Stimulated activated CD8-positive, alpha-beta memory T cell treated with anti-CD3 and anti-CD28 coated beads, Interleukin-4, amount 100 ng/mL, for 24 hours (primary cell): ENCODE measurements around the gene FIP1L1.

Experiments used
- DNase-seq: peaks from one replicate; pipeline ENCODE4 v3.0.0-alpha.2; 2020; ENCODE audit warnings: low read depth

Gene FIP1L1

DNA sequence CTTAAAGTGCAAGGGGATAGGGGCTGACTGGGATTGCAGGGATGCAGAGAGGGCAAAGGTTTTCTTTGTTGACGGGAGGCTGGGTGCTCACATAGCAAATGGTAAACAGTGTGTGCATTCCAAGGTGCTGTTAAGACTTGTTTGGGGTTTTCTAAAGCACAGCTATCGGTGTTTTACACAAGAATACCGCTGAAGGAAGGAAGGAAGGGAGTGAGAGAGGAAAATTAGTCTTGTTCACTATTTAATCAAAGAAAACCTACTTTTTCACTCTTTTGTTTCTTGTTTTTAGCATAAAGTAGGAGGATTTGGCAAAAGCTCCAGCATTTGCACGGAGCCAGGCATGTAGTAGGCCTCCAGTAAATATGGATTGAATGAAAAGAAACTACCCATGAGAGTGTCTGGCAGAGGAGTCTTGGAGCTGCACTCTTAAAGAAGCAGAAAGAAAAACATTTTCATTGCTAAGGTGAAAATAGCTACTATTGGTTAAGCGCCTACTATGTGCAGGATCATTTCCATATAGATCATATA, 99.7 kb downstream of the FIP1L1 start:
- DNase-seq = no peak

DNA sequence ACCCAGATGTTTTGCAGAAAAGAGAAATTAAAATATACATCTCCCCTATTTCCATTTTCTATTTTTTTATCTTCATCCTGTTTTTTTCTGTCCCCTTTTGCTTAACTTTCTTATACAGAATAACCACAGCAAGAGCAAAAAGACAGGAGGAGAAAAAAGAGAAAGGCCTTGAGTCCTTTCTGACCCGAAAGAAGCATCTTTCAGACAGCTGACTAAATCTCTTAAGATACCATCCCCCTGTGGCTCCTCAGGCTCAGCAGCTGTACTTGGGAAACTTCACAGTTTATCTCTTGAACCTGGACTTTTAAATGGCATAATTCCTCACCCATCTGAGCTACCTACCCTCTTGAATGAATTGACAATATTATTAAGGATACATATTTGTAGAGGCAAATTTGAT, 100.2 kb downstream of the FIP1L1 start:
- DNase-seq = no peak

GRCh38 chr4:53478671-53479456, 101.4 kb downstream of the FIP1L1 start:
- DNase-seq = no peak

DNA sequence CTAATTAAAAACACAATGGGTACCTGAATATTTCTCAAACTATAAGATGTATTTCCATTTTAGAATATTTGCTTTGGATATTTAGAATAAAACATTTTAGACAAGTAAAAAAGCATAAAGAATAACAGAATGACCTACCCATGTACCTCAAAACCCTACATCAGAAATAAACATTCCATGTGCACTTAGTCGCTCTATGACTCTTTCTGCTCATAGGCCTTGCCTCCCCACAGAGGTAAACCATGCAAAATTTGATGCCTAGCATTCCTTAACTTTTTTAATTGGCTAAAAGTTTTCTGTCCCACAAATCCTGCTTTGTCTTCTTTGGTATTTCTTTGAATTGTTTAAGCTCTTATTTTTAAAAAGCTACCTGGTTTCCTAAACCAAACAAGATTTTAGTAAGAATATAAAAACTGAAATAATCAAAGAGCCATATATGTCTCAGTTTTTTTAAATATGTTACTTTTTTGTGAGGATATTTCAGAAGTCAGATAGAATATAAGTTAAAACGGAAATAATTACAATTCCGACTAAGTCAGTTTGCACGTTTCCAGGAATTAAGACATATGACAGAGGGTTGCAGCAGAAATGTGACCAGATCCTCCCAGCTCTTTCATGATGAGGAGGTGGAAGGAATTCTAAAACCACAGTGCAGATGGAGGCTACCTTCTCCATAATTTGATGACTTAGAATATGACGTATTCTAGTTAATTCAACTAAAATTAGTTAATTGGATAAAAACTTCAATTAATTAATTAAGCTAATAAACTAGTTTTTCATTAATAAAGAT, 102.5 kb downstream of the FIP1L1 start:
- DNase-seq = no peak

GRCh38 chr4:53480909-53481308, 103.5 kb downstream of the FIP1L1 start:
- no peak for DNase-seq

DNA sequence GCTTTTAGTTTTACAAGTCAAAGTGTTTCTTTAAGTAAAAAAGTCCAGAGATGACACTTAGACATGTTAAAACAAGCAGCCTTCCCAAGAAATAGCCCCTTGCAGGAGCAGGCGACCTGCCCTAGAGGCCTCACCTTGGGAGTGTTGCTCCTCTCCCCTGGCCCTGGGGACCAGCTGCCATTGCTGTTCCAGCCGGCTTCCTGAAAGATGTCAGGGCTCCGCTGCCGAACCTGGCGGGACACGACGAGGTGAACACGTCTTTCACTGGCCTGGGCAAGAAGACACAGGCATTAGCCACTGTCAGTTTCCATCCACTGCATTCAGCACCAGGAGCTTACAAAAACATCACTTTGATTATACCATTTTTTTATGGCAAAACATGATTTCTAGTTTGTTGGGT, 104.1 kb downstream of the FIP1L1 start:
- DNase-seq = no peak

DNA sequence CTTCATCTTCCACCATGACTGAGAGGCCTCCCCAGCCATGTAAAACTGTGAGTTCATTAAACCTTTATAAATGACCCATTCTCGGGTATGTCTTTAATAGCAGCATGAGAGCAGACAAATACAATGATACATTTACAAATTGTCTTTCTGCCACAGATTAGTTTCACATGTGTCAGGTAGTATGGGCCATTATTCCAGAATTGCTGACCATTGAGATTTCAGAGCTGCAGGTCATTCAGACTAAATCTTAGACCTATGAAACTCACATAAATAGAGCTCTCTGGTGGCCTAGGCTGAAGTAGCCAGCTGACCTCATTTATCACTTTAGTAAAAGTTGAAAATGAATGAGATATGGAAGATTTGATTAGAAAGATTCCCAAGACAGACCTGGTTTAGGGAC, 105.8 kb downstream of the FIP1L1 start:
- no peak for DNase-seq

GRCh38 chr4:53484911-53485657, 107.6 kb downstream of the FIP1L1 start:
- DNase-seq = no peak

- no peak for DNase-seq
Observed at GRCh38 chr4:53485658-53486040, 108.2 kb downstream of the FIP1L1 start.

- DNase-seq = no peak
Observed at GRCh38 chr4:53487766-53488165, 110.3 kb downstream of the FIP1L1 start.

DNA sequence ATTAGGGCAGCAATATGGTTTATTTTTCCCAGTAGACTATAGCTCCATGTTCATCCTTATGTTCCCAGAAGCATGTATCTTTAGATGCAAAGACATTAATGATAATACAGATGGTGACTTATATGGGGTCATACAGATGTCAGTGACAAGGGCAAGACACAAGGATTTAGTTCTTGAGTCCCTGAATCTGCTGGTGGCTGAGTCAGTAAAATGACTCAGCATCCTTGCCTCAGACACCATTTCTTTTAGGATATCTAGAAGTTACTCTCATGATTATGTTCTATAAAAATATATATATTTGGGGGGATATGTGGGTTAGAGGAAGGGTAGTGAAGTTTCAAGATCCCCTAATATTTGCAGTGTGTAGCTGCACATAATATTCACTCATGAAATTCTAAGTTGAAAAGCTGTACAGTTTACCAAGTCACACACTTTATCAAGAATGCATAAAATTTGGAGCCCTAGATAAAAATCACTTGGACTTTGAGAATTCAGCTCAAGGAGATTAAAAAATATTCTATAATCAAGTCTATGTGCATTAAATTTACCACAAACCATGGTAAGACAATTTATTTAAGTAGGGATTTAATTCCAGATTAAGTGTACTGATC, 111.9 kb downstream of the FIP1L1 start:
- no peak for DNase-seq

DNA sequence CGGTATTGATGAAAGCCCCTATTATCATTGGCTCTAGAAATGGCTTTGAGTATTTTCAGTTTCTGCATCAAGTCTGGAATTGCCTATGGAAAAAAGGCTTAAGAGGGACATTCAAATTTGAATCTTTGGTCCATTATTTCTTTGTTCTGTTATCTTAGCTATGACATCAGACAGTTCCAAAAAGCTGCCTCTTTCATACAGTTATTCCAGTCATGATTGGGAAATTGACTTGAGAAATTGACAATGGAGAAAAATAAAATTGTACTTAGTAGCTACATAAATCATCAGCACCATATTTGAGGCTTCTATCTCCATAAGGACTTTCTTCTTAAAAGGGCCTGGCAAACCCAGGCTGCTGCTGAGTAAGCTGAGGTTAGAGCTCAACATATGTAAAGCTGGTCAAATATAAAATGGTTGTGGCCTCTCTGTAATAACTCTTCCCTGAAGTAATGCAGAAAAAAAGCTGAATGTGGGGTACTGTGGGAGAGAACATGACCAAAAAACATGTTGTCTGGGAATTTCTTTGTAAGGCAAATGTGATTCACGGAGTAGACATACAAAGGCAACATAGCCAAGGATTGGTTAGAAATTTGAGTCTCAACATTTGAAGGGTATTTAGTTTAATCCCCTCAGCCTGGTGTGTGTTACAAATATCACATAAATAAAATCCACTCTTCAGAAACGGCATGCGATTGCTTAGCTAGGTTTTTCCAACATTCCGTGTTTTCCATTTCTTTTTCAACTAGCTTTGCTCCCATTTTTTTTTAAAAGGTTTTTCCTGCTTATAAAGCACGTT, 112.9 kb downstream of the FIP1L1 start:
- DNase-seq = no peak

- DNase-seq = no peak
Observed at GRCh38 chr4:53490965-53491622, 113.7 kb downstream of the FIP1L1 start.

DNA sequence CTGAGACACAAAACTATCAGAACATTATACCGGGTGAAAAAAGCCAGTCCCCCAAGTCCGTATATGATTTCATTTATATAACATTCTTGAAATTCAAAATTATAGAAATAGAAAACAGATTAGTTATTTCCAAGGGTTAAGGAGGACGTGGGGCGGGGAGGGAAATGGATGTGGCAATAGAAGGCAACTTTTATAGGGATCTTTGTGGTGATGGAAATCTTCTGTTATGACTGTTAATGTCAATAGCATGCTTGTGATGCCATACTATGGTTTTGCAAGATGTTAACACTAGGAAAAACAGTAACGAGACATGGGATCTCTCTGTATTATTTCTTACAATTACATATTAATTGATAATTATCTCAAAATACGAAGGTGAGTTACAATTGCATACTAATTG, 117.4 kb downstream of the FIP1L1 start:
- DNase-seq = no peak

DNA sequence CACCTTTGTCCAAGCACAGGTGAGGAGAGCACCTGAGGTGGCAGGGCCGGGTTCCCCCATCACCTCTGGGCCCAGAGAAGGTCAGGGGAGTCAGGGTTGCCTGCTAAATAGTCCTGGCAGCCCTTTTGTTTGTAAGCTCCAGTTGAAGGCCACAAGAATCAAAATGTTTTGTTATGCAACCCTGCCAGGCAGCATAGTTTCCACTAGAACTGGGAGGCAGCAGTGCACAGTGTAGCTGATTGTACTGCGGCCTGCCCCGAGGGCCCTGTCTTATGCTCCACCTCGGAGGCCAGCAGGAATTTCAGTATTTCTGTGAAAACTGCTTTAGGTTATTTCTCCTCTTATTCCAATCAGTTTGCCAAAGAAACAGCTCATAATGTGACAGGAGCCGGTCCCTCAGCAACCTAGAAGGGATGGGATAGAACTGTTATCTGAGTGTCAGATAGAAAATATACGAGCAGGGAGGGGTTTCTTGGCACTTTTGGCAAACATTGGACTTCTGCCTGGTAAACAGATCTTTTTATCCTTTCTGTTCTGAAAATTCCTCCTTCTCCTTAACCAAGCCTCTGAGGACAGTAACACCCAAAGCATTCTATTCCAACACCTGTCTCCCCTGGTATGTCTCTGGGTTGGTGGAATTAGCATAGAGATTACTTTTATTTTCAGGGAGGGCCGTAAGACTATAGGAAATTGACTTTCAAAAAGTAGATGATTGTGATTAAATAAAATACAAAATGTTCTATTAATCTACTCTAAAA, 120.2 kb downstream of the FIP1L1 start:
- no peak for DNase-seq

DNA sequence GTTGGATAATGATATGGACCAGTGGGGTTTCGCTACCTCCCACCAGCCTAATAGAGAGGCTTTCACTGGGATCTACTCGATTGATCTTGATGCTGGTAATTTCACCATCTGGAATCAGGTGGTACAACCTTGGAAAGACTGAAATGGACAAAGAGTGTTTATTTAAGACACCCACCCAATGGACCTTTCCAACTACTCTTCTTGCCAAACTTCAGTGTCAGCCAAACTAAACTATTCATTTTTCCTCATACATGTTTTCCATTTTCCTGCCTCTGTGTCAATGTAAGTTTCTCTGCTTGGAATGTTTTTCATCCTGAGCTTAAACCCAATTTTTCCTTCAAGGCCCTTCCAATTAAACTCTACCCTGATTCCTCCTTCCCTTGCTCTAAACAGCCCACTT, 121.3 kb downstream of the FIP1L1 start:
- DNase-seq = no peak

GRCh38 chr4:53499791-53500190, 122.3 kb downstream of the FIP1L1 start:
- no peak for DNase-seq

- DNase-seq = no peak
Observed at GRCh38 chr4:53500546-53500945, 123.1 kb downstream of the FIP1L1 start.

GRCh38 chr4:53501561-53501960, 124.1 kb downstream of the FIP1L1 start:
- DNase-seq = no peak

- DNase-seq = no peak
Observed at GRCh38 chr4:53502094-53502493, 124.7 kb downstream of the FIP1L1 start.
